Gastroesophageal sphincter (tissue), 3 donors: ENCODE measurements around the gene NUBP1.

Experiments
- POLR2A ChIP-seq, 2 donors: fragments of 450-650 bp; IDR thresholded peaks; one replicate each; pipeline ENCODE4 v1.6.1; 2017; ENCODE audit warnings: antibody characterized with exemption in 2 of 2, mild to moderate bottlenecking in 2 of 2, moderate library complexity in 1 of 2
- TF ChIP-seq, protein P1 (sequence below), 4 experiments: fragments of 200-600 bp in 2 of 4; fragments of 450-650 bp in 2 of 4; sonication (generic) in 1 of 4; IDR thresholded peaks; one replicate each; pipeline ENCODE4 v1.5.1; 2017 to 2019; ENCODE audit warnings: antibody characterized with exemption in 4 of 4, mild to moderate bottlenecking in 2 of 4, moderate library complexity in 2 of 4

DNA sequence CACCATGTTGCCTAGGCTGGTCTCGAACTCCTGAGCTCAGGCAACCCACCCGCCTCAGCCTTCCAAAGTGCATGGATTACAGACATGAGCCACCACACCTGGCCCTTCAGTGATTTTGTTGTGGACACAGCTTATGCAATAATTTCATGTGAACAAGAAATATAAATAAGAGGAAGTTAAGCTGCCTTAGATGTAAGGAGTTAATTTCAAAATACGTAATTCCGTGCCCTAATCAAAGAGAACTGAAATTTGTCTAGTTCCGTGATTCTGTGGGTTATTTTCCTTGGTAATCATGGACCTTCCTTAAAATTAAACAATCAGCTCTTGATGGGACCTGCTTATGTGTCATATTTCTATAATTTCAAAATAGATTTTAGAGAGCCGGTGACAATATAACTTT, 63.1 kb downstream of the NUBP1 start:
- TF ChIP-seq, protein P1, sequence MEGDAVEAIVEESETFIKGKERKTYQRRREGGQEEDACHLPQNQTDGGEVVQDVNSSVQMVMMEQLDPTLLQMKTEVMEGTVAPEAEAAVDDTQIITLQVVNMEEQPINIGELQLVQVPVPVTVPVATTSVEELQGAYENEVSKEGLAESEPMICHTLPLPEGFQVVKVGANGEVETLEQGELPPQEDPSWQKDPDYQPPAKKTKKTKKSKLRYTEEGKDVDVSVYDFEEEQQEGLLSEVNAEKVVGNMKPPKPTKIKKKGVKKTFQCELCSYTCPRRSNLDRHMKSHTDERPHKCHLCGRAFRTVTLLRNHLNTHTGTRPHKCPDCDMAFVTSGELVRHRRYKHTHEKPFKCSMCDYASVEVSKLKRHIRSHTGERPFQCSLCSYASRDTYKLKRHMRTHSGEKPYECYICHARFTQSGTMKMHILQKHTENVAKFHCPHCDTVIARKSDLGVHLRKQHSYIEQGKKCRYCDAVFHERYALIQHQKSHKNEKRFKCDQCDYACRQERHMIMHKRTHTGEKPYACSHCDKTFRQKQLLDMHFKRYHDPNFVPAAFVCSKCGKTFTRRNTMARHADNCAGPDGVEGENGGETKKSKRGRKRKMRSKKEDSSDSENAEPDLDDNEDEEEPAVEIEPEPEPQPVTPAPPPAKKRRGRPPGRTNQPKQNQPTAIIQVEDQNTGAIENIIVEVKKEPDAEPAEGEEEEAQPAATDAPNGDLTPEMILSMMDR (IDR thresholded peaks at IDR 0.05): no peak
- TF ChIP-seq POLR2A (IDR thresholded peaks at IDR 0.05): no peak
